Spleen (tissue), 7 donors: ENCODE results near the gene ZMIZ1.

Experiments
- POLR2AphosphoS5 ChIP-seq, 3 donors: sonication (generic); formaldehyde crosslinking; IDR thresholded peaks; one replicate each; pipeline ENCODE4 v1.5.1; 2017; ENCODE audit warnings: antibody characterized with exemption in 3 of 3
- TF ChIP-seq, protein P1 (sequence below), 11 experiments: fragments of 200-600 bp in 7 of 11; fragments of 450-650 bp in 4 of 11; sonication (generic) in 4 of 11; IDR thresholded peaks in 8 of 11; conservative IDR thresholded peaks in 3 of 11; 1 replicate in 7 of 11; 2 replicates in 4 of 11; pipeline versions ENCODE4 v1.4.0 to v1.8.0; 2016 to 2021; ENCODE audit warnings: antibody characterized with exemption in 11 of 11, inconsistent platforms in 4 of 11, mild to moderate bottlenecking in 1 of 11
- donor health status: DM: no; HTN: no; CAD: no; lungs with moderate emphysema.
- donor health status: DM: no; HTN: no; CAD: no.
- donor health status: DM: no; HTN: no; CAD: no.

- TF ChIP-seq, protein P1, sequence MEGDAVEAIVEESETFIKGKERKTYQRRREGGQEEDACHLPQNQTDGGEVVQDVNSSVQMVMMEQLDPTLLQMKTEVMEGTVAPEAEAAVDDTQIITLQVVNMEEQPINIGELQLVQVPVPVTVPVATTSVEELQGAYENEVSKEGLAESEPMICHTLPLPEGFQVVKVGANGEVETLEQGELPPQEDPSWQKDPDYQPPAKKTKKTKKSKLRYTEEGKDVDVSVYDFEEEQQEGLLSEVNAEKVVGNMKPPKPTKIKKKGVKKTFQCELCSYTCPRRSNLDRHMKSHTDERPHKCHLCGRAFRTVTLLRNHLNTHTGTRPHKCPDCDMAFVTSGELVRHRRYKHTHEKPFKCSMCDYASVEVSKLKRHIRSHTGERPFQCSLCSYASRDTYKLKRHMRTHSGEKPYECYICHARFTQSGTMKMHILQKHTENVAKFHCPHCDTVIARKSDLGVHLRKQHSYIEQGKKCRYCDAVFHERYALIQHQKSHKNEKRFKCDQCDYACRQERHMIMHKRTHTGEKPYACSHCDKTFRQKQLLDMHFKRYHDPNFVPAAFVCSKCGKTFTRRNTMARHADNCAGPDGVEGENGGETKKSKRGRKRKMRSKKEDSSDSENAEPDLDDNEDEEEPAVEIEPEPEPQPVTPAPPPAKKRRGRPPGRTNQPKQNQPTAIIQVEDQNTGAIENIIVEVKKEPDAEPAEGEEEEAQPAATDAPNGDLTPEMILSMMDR (IDR thresholded peaks at IDR 0.05 in 8 of 11, conservative IDR thresholded peaks at IDR 0.05 in 3 of 11): no peak
- no peak for TF ChIP-seq POLR2AphosphoS5 (IDR thresholded peaks at IDR 0.05)
Observed at GRCh38 chr10:79346012-79346340, 277.2 kb downstream of the ZMIZ1 start.
